GM23248 (cell line): ENCODE data around the gene HTR3B. TPM values are rescaled to one million over a fixed set of nuclear protein-coding genes. Genes with fewer than 3 reads are reported as not detected.
A peak's percentile ranks its signal among the peaks of the same experiment; 100 is the strongest.

Source experiments
- DNase-seq: peaks from one replicate; pipeline ENCODE4 v3.0.0-alpha.2; 2015
- H2AFZ ChIP-seq: fragments of 200-600 bp; sonication (generic); 2 replicates; pipeline ENCODE4 v1.6.1; 2016; ENCODE audit warnings: antibody characterized with exemption
- H3F3A ChIP-seq: fragments of 200-600 bp; sonication (generic); 2 replicates; pipeline ENCODE4 v1.6.1; 2016; ENCODE audit warnings: mild to moderate bottlenecking, antibody characterized with exemption, mixed run types; ENCODE audit not compliant: insufficient read depth
- H3K27ac ChIP-seq: fragments of 200-600 bp; sonication (generic); 2 replicates; pipeline ENCODE4 v1.5.1; 2016; ENCODE audit warnings: mild to moderate bottlenecking
- H3K27me3 ChIP-seq: fragments of 200-600 bp; sonication (generic); replicated peaks from 2 replicates; pipeline ENCODE4 v1.6.1; 2016; ENCODE audit warnings: mild to moderate bottlenecking; ENCODE audit not compliant: insufficient read depth
- H3K36me3 ChIP-seq: fragments of 200-600 bp; sonication (generic); 2 replicates; pipeline ENCODE4 v1.6.1; 2016; ENCODE audit warnings: low read depth, mild to moderate bottlenecking
- H3K4me1 ChIP-seq: fragments of 200-600 bp; sonication (generic); 2 replicates; pipeline ENCODE4 v1.6.1; 2016; ENCODE audit warnings: mild to moderate bottlenecking; ENCODE audit not compliant: insufficient read depth
- H3K4me2 ChIP-seq: fragments of 200-600 bp; sonication (generic); one replicate; pipeline ENCODE4 v1.6.1; 2016; ENCODE audit warnings: mild to moderate bottlenecking; ENCODE audit not compliant: unreplicated experiment
- H3K4me3 ChIP-seq: fragments of 200-600 bp; sonication (generic); 2 replicates; pipeline ENCODE4 v1.5.1; 2016; ENCODE audit warnings: mild to moderate bottlenecking
- H3K79me2 ChIP-seq: fragments of 200-600 bp; sonication (generic); 2 replicates; pipeline ENCODE4 v1.6.1; 2016; ENCODE audit warnings: mild to moderate bottlenecking; ENCODE audit not compliant: insufficient read depth
- H3K9ac ChIP-seq: fragments of 200-600 bp; sonication (generic); 2 replicates; pipeline ENCODE4 v1.6.1; 2016; ENCODE audit warnings: mild to moderate bottlenecking
- H3K9me2 ChIP-seq: fragments of 200-600 bp; sonication (generic); 2 replicates; pipeline ENCODE4 v1.6.1; 2016; ENCODE audit warnings: mixed run types, mild to moderate bottlenecking, moderate library complexity; ENCODE audit not compliant: insufficient read depth
- H3K9me3 ChIP-seq: fragments of 200-600 bp; sonication (generic); one replicate; pipeline ENCODE4 v1.6.1; 2017; ENCODE audit warnings: low read depth
- H4K20me1 ChIP-seq: fragments of 200-600 bp; sonication (generic); 2 replicates; pipeline ENCODE4 v1.6.0; 2016; ENCODE audit not compliant: insufficient read depth
- EZH2 ChIP-seq: fragments of 200-600 bp; sonication (generic); IDR thresholded peaks from 2 replicates; pipeline ENCODE4 v1.6.1; 2018; ENCODE audit warnings: antibody characterized with exemption, mild to moderate bottlenecking; ENCODE audit not compliant: insufficient read depth, poor library complexity, severe bottlenecking
- EZH2phosphoT487 ChIP-seq: fragments of 200-600 bp; sonication (generic); IDR thresholded peaks from 2 replicates; pipeline ENCODE4 v1.6.1; 2018; ENCODE audit warnings: antibody characterized with exemption, moderate library complexity, mild to moderate bottlenecking, low read depth; ENCODE audit not compliant: insufficient read depth
- WGBS, 2 experiments: methylation state at CpG; one replicate each; pipeline ENCODE4 v1.1.6; 2015 to 2017; ENCODE audit warnings: low lambda C conversion rate in 2 of 2, low coverage in 1 of 2; ENCODE audit errors: missing lambda C conversion rate in 2 of 2; 5-methylcytosine and 5-hydroxymethylcytosine counted together
- in situ Hi-C: fragments of 300-500 bp; cut with MboI; formaldehyde crosslinking; loops from 2 replicates; pipeline ENCODE4 v1.15.0; 2020
- polyA plus RNA-seq: library from polyadenylated mRNA; unstranded; fragments of >200 nt; fragmentation: Nextera tagmentation; extraction: Ambion mirVana; gene quantifications from 2 replicates; pipeline ENCODE4 v1.2.1, GENCODE V29; 2016
- total RNA-seq: library from RNA; depleted of rRNA; stranded (reverse); fragments of >200 nt; shearing (Covaris generic); gene quantifications from 2 replicates; pipeline ENCODE4 v1.2.3, GENCODE V29; 2014

Gene HTR3B
- total and polyA plus RNA-seq, 2 experiments from 2014 or later: not detected

DNA sequence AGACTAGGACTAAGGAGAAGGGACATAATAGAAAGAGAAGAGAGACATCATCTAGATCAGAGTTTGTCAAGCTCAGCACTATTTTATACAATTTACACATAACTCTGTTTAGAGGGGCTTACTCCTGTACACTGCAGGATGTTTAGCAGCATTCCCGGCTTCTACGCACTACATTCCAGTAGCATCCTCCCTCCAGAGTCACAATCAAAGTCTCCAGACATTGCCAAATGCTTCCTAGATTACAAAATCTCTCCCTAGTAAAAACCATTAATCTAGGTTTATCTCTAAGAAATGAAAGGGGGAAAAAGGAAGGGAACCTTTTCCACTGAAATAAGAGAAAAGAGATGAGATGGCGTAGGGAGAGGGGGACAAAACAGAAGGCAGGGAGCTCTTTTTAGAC lies 33.3 kb upstream of the HTR3B start:
- in situ Hi-C loops: no loop called here
- Histone ChIP-seq H3K9me3 (no peaks in the 10 kb centered on the region), H3F3A (no peaks in the 10 kb centered on the region; the same call in 1 of the 2 replicates), H3K36me3 (no peaks in the 10 kb centered on the region), H3K27ac (no peak overlapping the region), H2AFZ (no peak overlapping the region), H4K20me1 (no peaks in the 10 kb centered on the region), H3K27me3 (no peaks in the 10 kb centered on the region), H3K4me2 (no peak overlapping the region), H3K79me2 (peaks cover 10% of the 10 kb centered on the region; the same call in 1 of the 2 replicates), H3K9ac (no peak overlapping the region), H3K9me2 (no peaks in the 10 kb centered on the region), H3K4me1 (peaks cover 9% of the 10 kb centered on the region), H3K4me3 (no peak overlapping the region)
- 84 to 86% methylated on average over 3 of the region's 3 CpGs for WGBS, 2 experiments
- no peak for TF ChIP-seq EZH2phosphoT487
- TF ChIP-seq EZH2: no peak
- no peak for DNase-seq

DNA sequence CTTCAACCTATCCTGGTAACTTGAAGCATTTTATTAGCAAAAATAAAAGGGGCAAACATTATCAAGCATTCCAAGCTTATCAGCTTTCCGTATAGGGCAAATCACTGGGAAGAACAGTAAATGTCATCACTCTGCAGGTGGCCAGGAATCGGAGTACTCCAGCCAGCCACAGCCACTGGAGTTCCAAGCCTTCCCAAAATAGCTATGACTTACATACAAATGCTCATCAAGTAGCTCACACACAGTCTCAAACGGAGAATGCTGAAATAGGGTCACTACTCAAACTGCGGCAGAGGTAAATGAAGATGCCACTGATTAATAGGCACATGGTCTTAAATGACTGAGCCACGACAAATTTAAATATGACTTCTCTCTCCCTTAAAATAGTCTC lies 31.4 kb upstream of the HTR3B start:
- H3K9me2 ChIP-seq: no peaks in the 10 kb centered on the region
- WGBS, 2 experiments: 72 to 77% methylated on average over 5 of the region's 5 CpGs
- H3K27me3 ChIP-seq: no peaks in the 10 kb centered on the region
- no peak overlapping the region for H3K4me3 ChIP-seq
- peaks cover 10% of the 10 kb centered on the region for H3K4me1 ChIP-seq
- no peak overlapping the region for H3K27ac ChIP-seq
- H3F3A ChIP-seq: no peaks in the 10 kb centered on the region; the same call in 1 of the 2 replicates
- no peak for DNase-seq
- TF ChIP-seq EZH2: no peak
- no peak for TF ChIP-seq EZH2phosphoT487
- H3K36me3 ChIP-seq: no peaks in the 10 kb centered on the region
- H3K4me2 ChIP-seq: no peak overlapping the region
- in situ Hi-C loops: no loop called here
- H3K9me3 ChIP-seq: no peaks in the 10 kb centered on the region
- H3K9ac ChIP-seq: no peak overlapping the region
- H4K20me1 ChIP-seq: no peaks in the 10 kb centered on the region
- peaks cover 7% of the 10 kb centered on the region; the same call in 1 of the 2 replicates for H3K79me2 ChIP-seq
- H2AFZ ChIP-seq: no peak overlapping the region

DNA sequence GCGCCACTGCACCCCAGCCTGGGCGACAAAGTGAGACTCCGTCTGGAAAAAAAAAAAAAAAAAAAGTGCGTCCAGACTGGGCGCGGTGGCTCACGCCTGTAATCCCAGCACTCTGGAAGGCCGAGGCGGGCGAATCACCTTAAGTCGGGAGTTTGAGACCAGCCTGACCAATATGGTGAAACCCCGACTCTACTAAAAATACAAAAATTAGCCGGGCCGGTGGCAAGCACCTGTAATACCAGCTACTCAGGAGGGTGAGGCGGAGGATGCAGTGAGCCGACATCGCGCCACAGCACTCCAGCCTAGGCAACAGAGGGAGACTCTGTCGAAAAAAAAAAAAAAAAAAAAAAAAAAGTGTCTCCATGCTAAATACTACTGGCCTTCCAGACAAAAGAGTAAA lies 30.5 kb upstream of the HTR3B start:
- TF ChIP-seq EZH2phosphoT487: no peak
- no peak for TF ChIP-seq EZH2
- no peaks in the 10 kb centered on the region for H3K36me3 ChIP-seq
- WGBS, 2 experiments: 92 to 94% methylated on average over 12 to 19 of the region's 19 CpGs
- H3K27me3 ChIP-seq: no peaks in the 10 kb centered on the region
- no peaks in the 10 kb centered on the region for H3K9me3 ChIP-seq
- H3K4me1 ChIP-seq: peaks cover 10% of the 10 kb centered on the region
- H3K4me3 ChIP-seq: peak overlapping the region; percentile 91
- no peaks in the 10 kb centered on the region; the same call in 1 of the 2 replicates for H3F3A ChIP-seq
- in situ Hi-C loops: no loop called here
- H3K79me2 ChIP-seq: peaks cover 4% of the 10 kb centered on the region; the same call in 1 of the 2 replicates
- no peak for DNase-seq
- H3K27ac ChIP-seq: no peak overlapping the region
- peak overlapping the region; percentile 94 for H2AFZ ChIP-seq
- H3K4me2 ChIP-seq: peak overlapping the region; percentile 71
- no peaks in the 10 kb centered on the region for H3K9me2 ChIP-seq
- no peaks in the 10 kb centered on the region for H4K20me1 ChIP-seq
- peak overlapping the region; percentile 83; the same call in 1 of the 2 replicates for H3K9ac ChIP-seq

DNA sequence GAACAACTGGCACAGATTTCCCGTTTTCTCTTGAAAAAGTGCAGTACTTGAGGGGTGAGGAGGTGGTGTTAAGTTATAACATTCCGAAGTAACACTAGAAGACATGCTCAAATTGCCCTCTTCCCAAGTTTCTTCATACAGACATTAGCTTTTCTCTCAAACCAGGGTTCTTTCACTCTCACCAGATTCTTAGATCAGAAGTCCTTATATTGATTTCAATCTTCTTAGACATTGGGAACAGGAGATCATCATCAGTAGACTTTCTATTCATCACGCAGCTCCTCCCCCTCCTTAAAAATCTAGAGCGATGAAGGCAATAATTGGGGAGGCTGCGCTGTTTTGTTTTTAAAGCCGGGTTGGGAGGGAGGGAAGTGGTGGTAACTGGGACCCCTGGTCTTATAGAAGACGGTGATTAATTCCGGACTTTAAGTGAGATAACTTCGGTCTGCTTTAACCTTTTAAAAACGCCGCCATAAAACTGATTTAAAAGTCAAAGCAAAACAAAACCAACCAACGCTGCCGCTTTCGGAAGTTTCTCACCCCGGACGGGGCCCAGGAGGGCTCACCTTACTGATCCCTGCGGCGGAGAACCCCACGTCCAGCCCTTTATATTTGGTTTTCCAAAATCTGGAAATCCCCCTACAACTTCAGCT lies 29.9 kb upstream of the HTR3B start:
- no peak for TF ChIP-seq EZH2phosphoT487
- Histone ChIP-seq H3K4me3 (peak overlapping the region; percentile 91), H4K20me1 (no peaks in the 10 kb centered on the region), H3K4me1 (peaks cover 10% of the 10 kb centered on the region), H3F3A (no peaks in the 10 kb centered on the region; the same call in 1 of the 2 replicates), H3K9ac (peak overlapping the region; percentile 83), H3K9me2 (no peaks in the 10 kb centered on the region), H3K27me3 (no peaks in the 10 kb centered on the region), H2AFZ (peak overlapping the region; percentile 94), H3K4me2 (peak overlapping the region; percentile 71), H3K27ac (peak overlapping the region; percentile 28; the same call in 1 of the 2 replicates), H3K79me2 (no peaks in the 10 kb centered on the region; the same call in 1 of the 2 replicates), H3K36me3 (no peaks in the 10 kb centered on the region), H3K9me3 (no peaks in the 10 kb centered on the region)
- DNase-seq: peak; percentile 51
- WGBS, 2 experiments: 1 to 3% methylated on average over 19 of the region's 19 CpGs
- in situ Hi-C loops: no loop called here
